GM10266 (cell line): Measurements from ENCODE around the gene TMEM30B.

Experiments
- DNase-seq: peaks from one replicate; pipeline ENCODE4 v3.0.0; 2012; ENCODE audit errors: extremely low spot score
- CTCF ChIP-seq: IDR thresholded peaks from 2 replicates; pipeline ENCODE4 v1.5.1; 2012; ENCODE audit warnings: mild to moderate bottlenecking, low read depth; ENCODE audit not compliant: control insufficient read depth, insufficient read depth; ENCODE audit errors: missing control alignments

The TMEM30B gene

GRCh38 chr14:61287196-61287595, 6.1 kb upstream of the TMEM30B start:
- TF ChIP-seq CTCF: no peak
- DNase-seq: no peak

- no peak for DNase-seq
- TF ChIP-seq CTCF: no peak
Measured at GRCh38 chr14:61285364-61285763, 4.2 kb upstream of the TMEM30B start.

- no peak for TF ChIP-seq CTCF
- no peak for DNase-seq
Measured at GRCh38 chr14:61284001-61284400, 2.9 kb upstream of the TMEM30B start.

- TF ChIP-seq CTCF: no peak
Measured at GRCh38 chr14:61282746-61283145, 1.6 kb upstream of the TMEM30B start.

GRCh38 chr14:61281948-61282275, 774 bp upstream of the TMEM30B start:
- no peak for TF ChIP-seq CTCF
- DNase-seq: no peak

More at GRCh38 chr14:61282746-61283145, 1.6 kb upstream of the TMEM30B start:
- no peak for DNase-seq

- peak; percentile 56 for TF ChIP-seq CTCF
- DNase-seq: peak; percentile 62
Measured at GRCh38 chr14:61280526-61281185, 482 bp downstream of the TMEM30B start.

GRCh38 chr14:61280092-61280525, 1.0 kb downstream of the TMEM30B start:
- no peak for TF ChIP-seq CTCF
- no peak for DNase-seq
